ENCODE data around the gene TRIM28.
"Not testable (repeated sequence)": the region's sequence is repeated elsewhere in the genome, so short reads cannot be mapped to it uniquely, and the experiment has no call there.

Gene TRIM28

GRCh38 chr19:58538257-58539168, 5.4 kb upstream of the TRIM28 start:
- Histone ChIP-seq H2BK15ac (ENCODE audit: low read length) (peak overlapping the region; percentile 99), H2AK5ac (ENCODE audit: low read depth, low read length) (peak overlapping the region; percentile 93), H3K27ac (replicated peaks; ENCODE audit: low read length) (peak overlapping the region; percentile 60), H3K14ac (ENCODE audit: low read length) (peak overlapping the region; percentile 31), H3K27me3 (ENCODE audit: control insufficient read depth in 3 of 3, insufficient read depth in 3 of 3, low read depth in 1 of 3, low read length in 3 of 3) (peaks cover 0 to 23% (median 17%) of the 10 kb centered on the region in 3 experiments), H3K4ac (ENCODE audit: low read length) (peak overlapping the region; percentile 76), H3K4me3 (ENCODE audit: low read length in 2 of 2) (peak overlapping the region; percentile 42 to 79), H2BK12ac (ENCODE audit: low read length) (no peak overlapping the region), H3K36me3 (replicated peaks in 1 of 2; ENCODE audit: control insufficient read depth in 2 of 2, insufficient read depth in 2 of 2, low read length in 2 of 2) (no peaks in the 10 kb centered on the region), H3K18ac (ENCODE audit: low read length) (peak overlapping the region; percentile 94), H4K8ac (ENCODE audit: low read depth, low read length) (no peak overlapping the region), H2AFZ (ENCODE audit: low read length) (peak overlapping the region; percentile 92), H2BK5ac (ENCODE audit: low read length) (peak overlapping the region; percentile 94), H4K91ac (ENCODE audit: low read depth, low read length, poor library complexity) (peak overlapping the region; percentile 96), H2BK120ac (ENCODE audit: low read depth, low read length) (peak overlapping the region; percentile 56), H3K9ac (ENCODE audit: low read depth, low read length, poor library complexity) (peak overlapping the region; percentile 78), H3K23ac (ENCODE audit: low read depth, low read length, poor library complexity) (peak overlapping the region; percentile 95), H3K79me1 (ENCODE audit: low read depth, low read length) (no peaks in the 10 kb centered on the region), H3K4me2 (ENCODE audit: insufficient read depth, low read length, poor library complexity, severe bottlenecking) (peak overlapping the region; percentile 78), H3K4me1 (ENCODE audit: control insufficient read depth in 2 of 2, insufficient read depth in 1 of 2, low read depth in 1 of 2, low read length in 2 of 2) (peaks cover 5 to 6% of the 10 kb centered on the region in 2 donors), H3K9me3 (replicated peaks in 1 of 2; ENCODE audit: control insufficient read depth in 2 of 2, insufficient read depth in 1 of 2, low read depth in 1 of 2, low read length in 2 of 2) (no peaks in the 10 kb centered on the region)
- no CpG with 5 or more reads among the region's 55 CpGs for WGBS, 2 donors (ENCODE audit: extremely low coverage in 2 of 2, insufficient read length in 2 of 2, insufficient replicate concordance in 1 of 2)
- peak; percentile 71 for DNase-seq (ENCODE audit: low spot score)

- H3K79me1 ChIP-seq (ENCODE audit: low read depth, low read length); H3K4ac ChIP-seq (ENCODE audit: low read length); H2BK5ac ChIP-seq (ENCODE audit: low read length); DNase-seq (ENCODE audit: low spot score); H3K36me3 ChIP-seq (replicated peaks in 1 of 2; ENCODE audit: control insufficient read depth in 2 of 2, insufficient read depth in 2 of 2, low read length in 2 of 2); H4K91ac ChIP-seq (ENCODE audit: low read depth, low read length, poor library complexity); H3K9me3 ChIP-seq (replicated peaks in 1 of 2; ENCODE audit: control insufficient read depth in 2 of 2, insufficient read depth in 1 of 2, low read depth in 1 of 2, low read length in 2 of 2); H3K27ac ChIP-seq (replicated peaks; ENCODE audit: low read length); H2BK120ac ChIP-seq (ENCODE audit: low read depth, low read length); H3K9ac ChIP-seq (ENCODE audit: low read depth, low read length, poor library complexity); H2AFZ ChIP-seq (ENCODE audit: low read length); H3K4me2 ChIP-seq (ENCODE audit: insufficient read depth, low read length, poor library complexity, severe bottlenecking); H3K4me3 ChIP-seq (ENCODE audit: low read length in 2 of 2); H3K4me1 ChIP-seq (ENCODE audit: control insufficient read depth in 2 of 2, insufficient read depth in 1 of 2, low read depth in 1 of 2, low read length in 2 of 2); H3K14ac ChIP-seq (ENCODE audit: low read length); H4K8ac ChIP-seq (ENCODE audit: low read depth, low read length); H2AK5ac ChIP-seq (ENCODE audit: low read depth, low read length); H3K18ac ChIP-seq (ENCODE audit: low read length); H2BK12ac ChIP-seq (ENCODE audit: low read length); H3K23ac ChIP-seq (ENCODE audit: low read depth, low read length, poor library complexity); H2BK15ac ChIP-seq (ENCODE audit: low read length): not testable (repeated sequence)
- peaks cover 0 to 23% (median 17%) of the 10 kb centered on the region in 3 experiments for H3K27me3 ChIP-seq (ENCODE audit: control insufficient read depth in 3 of 3, insufficient read depth in 3 of 3, low read depth in 1 of 3, low read length in 3 of 3)
Measured at GRCh38 chr19:58539169-58539559, 4.7 kb upstream of the TRIM28 start.

GRCh38 chr19:58542641-58543372, 1.1 kb upstream of the TRIM28 start:
- not testable (repeated sequence) for H2BK15ac ChIP-seq (ENCODE audit: low read length); H3K9me3 ChIP-seq (replicated peaks in 1 of 2; ENCODE audit: control insufficient read depth in 2 of 2, insufficient read depth in 1 of 2, low read depth in 1 of 2, low read length in 2 of 2); H2BK5ac ChIP-seq (ENCODE audit: low read length); H3K4me2 ChIP-seq (ENCODE audit: insufficient read depth, low read length, poor library complexity, severe bottlenecking); H3K23ac ChIP-seq (ENCODE audit: low read depth, low read length, poor library complexity); H2AFZ ChIP-seq (ENCODE audit: low read length); H3K27ac ChIP-seq (replicated peaks; ENCODE audit: low read length); H3K18ac ChIP-seq (ENCODE audit: low read length); DNase-seq (ENCODE audit: low spot score); H3K9ac ChIP-seq (ENCODE audit: low read depth, low read length, poor library complexity); H4K8ac ChIP-seq (ENCODE audit: low read depth, low read length); H3K4ac ChIP-seq (ENCODE audit: low read length); H4K91ac ChIP-seq (ENCODE audit: low read depth, low read length, poor library complexity); H2BK120ac ChIP-seq (ENCODE audit: low read depth, low read length); H3K14ac ChIP-seq (ENCODE audit: low read length)
- Histone ChIP-seq H3K36me3 (replicated peaks in 1 of 2; ENCODE audit: control insufficient read depth in 2 of 2, insufficient read depth in 2 of 2, low read length in 2 of 2) (peaks cover 25 to 29% of the 10 kb centered on the region in 2 donors), H2BK12ac (ENCODE audit: low read length) (peak overlapping the region; percentile 90), H3K4me1 (ENCODE audit: control insufficient read depth in 2 of 2, insufficient read depth in 1 of 2, low read depth in 1 of 2, low read length in 2 of 2) (peaks cover 19 to 21% of the 10 kb centered on the region in 2 donors), H3K27me3 (ENCODE audit: control insufficient read depth in 3 of 3, insufficient read depth in 3 of 3, low read depth in 1 of 3, low read length in 3 of 3) (peaks cover 0 to 23% (median 11%) of the 10 kb centered on the region in 3 experiments), H2AK5ac (ENCODE audit: low read depth, low read length) (peak overlapping the region; percentile 56), H3K4me3 (ENCODE audit: low read length in 2 of 2) (peak overlapping the region in 1 of 2 donors; percentile 75), H3K79me1 (ENCODE audit: low read depth, low read length) (peaks cover 14% of the 10 kb centered on the region)
- no CpG with 5 or more reads among the region's 18 CpGs for WGBS, 2 donors (ENCODE audit: extremely low coverage in 2 of 2, insufficient read length in 2 of 2, insufficient replicate concordance in 1 of 2)
